AG04450 (cell line): ENCODE results near the gene MRPS14. TPM values are rescaled to one million over a fixed set of nuclear protein-coding genes. Genes with fewer than 3 reads are reported as not detected.

Source experiments
- CTCF ChIA-PET: fragments of 300-600, 350-600 bp; formaldehyde crosslinking; extraction: SDS; loops from one replicate; lab custom pipeline; 2022; ENCODE audit warnings: antibody characterized with exemption, inconsistent platforms; lab: Charles Lee
- POLR2A ChIA-PET: fragments of 350-600 bp; formaldehyde crosslinking; extraction: SDS; loops from one replicate; lab custom pipeline; 2021; ENCODE audit warnings: antibody characterized with exemption, inconsistent platforms; lab: Yijun Ruan, JAX
- DNase-seq: peaks from one replicate; pipeline ENCODE4 v3.0.0-alpha.2; 2011; ENCODE audit warnings: low read depth, low spot score
- H3K27ac ChIP-seq: one replicate; pipeline ENCODE4 v1.5.1; 2012; ENCODE audit warnings: low read depth, low read length, control low read depth
- H3K27me3 ChIP-seq: one replicate; pipeline ENCODE4 v1.6.0; 2012; ENCODE audit warnings: low read length; ENCODE audit not compliant: control insufficient read depth, insufficient read depth
- H3K4me3 ChIP-seq: 2 replicates; pipeline ENCODE4 v1.5.1; 2011; ENCODE audit warnings: mild to moderate bottlenecking, low read depth, low read length, control low read depth
- H3K9me3 ChIP-seq: 2 replicates; pipeline ENCODE4 v1.5.1; 2012; ENCODE audit warnings: low read length; ENCODE audit not compliant: control insufficient read depth, insufficient read depth
- CTCF ChIP-seq: IDR thresholded peaks from 2 replicates; pipeline ENCODE4 v1.5.1; 2011; ENCODE audit warnings: low read depth, low read length, control low read depth, inconsistent platforms
- polyA plus RNA-seq: library from polyadenylated mRNA; depleted of rRNA; stranded (reverse); fragments of >200 nt; gene quantifications from 2 replicates; pipeline ENCODE4 v1.2.3, GENCODE V29; 2011

The MRPS14 gene
- polyA plus RNA-seq, 1 experiment: 40.8 TPM

GRCh38 chr1:174975764-174976163 is 47.5 kb downstream of the MRPS14 start:
- H3K9me3 ChIP-seq: no peaks in the 10 kb centered on the region
- POLR2A ChIA-PET: no interaction called here
- H3K27me3 ChIP-seq: no peaks in the 10 kb centered on the region
- no peak for TF ChIP-seq CTCF
- H3K27ac ChIP-seq: no peak overlapping the region
- H3K4me3 ChIP-seq: no peak overlapping the region
- CTCF ChIA-PET: interaction anchor here (1.2 to 1.5 kb wide), 4 partner anchors 12 to 713 kb away, joined by 3 to 5 read pairs (median 4); no protein-coding TSS in a partner anchor
- DNase-seq: no peak

GRCh38 chr1:174974711-174975119 is 48.5 kb downstream of the MRPS14 start:
- CTCF ChIA-PET: interaction anchor here (1.1 to 1.8 kb wide), 3 partner anchors 8 to 712 kb away, joined by 3 to 6 read pairs (median 6); no protein-coding TSS in a partner anchor
- no peak for DNase-seq
- POLR2A ChIA-PET: no interaction called here
- H3K9me3 ChIP-seq: no peaks in the 10 kb centered on the region
- no peak overlapping the region for H3K4me3 ChIP-seq
- no peak overlapping the region for H3K27ac ChIP-seq
- no peak for TF ChIP-seq CTCF
- H3K27me3 ChIP-seq: no peaks in the 10 kb centered on the region

GRCh38 chr1:174971902-174972301 is 51.3 kb downstream of the MRPS14 start:
- ChIA-PET POLR2A (no interaction called here), CTCF (interaction anchor here (1.2 kb wide), 1 partner anchor 12 kb away, joined by 4 read pairs; no protein-coding TSS in a partner anchor)
- H3K9me3 ChIP-seq: no peaks in the 10 kb centered on the region
- no peak for TF ChIP-seq CTCF
- H3K27ac ChIP-seq: no peak overlapping the region
- DNase-seq: no peak
- no peaks in the 10 kb centered on the region for H3K27me3 ChIP-seq
- H3K4me3 ChIP-seq: no peak overlapping the region

GRCh38 chr1:174971466-174971865 is 51.8 kb downstream of the MRPS14 start:
- Histone ChIP-seq H3K9me3 (no peaks in the 10 kb centered on the region), H3K27ac (no peak overlapping the region), H3K27me3 (no peaks in the 10 kb centered on the region), H3K4me3 (no peak overlapping the region)
- DNase-seq: no peak
- POLR2A ChIA-PET: no interaction called here
- no peak for TF ChIP-seq CTCF
- CTCF ChIA-PET: interaction anchor here (1.2 to 1.8 kb wide), 3 partner anchors 12 to 58 kb away, joined by 4 to 6 read pairs (median 4); no protein-coding TSS in a partner anchor

GRCh38 chr1:174969977-174970376 is 53.2 kb downstream of the MRPS14 start:
- no peak for TF ChIP-seq CTCF
- H3K4me3 ChIP-seq: no peak overlapping the region
- no peak for DNase-seq
- POLR2A ChIA-PET: no interaction called here
- CTCF ChIA-PET: interaction anchor here (1.4 to 1.8 kb wide), 2 partner anchors 13 to 60 kb away, joined by 4 to 6 read pairs; no protein-coding TSS in a partner anchor
- no peak overlapping the region for H3K27ac ChIP-seq
- H3K9me3 ChIP-seq: no peaks in the 10 kb centered on the region
- peaks cover 8% of the 10 kb centered on the region for H3K27me3 ChIP-seq
